ENCODE results near the gene DUSP18. TPM values are rescaled to one million over a fixed set of nuclear protein-coding genes. Genes with fewer than 3 reads are reported as not detected.

Gene DUSP18
- total and polyA plus RNA-seq, 9 of the 15 experiments (the other 6 are each of a cell fraction or from before 2014, with no cell fraction given) = 1.00 to 3.7 (median 1.5) TPM

DNA sequence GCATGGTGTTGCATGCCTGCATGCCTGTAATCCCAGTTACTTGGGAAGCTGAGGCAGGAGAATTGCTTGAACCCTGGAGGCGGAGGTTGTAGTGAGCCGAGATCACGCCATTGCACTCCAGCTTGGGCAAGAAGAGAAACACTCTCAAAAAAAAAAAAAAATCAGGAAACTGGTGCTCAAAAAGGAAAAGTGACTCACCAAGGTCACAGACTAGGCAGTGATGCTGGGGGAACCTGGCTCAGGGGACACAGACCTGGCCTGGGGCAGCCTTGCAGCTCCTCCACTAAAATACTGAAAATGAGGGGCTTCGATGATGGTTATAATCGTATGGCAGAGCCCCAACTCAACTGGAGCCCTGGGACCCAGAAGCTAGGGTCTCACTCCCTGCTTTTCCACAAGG lies 40.2 kb downstream of the DUSP18 start:
- FAIRE-seq = no peak
- no peak for DNase-seq (ENCODE audit: extremely low read depth in 1 of 4, low spot score in 3 of 4)
- Histone ChIP-seq H3K4me1 (replicated peaks in 1 of 2; ENCODE audit: control insufficient read depth in 2 of 2, insufficient read depth in 2 of 2, low read length in 2 of 2) (no peaks in the 10 kb centered on the region; a peak in 1 of 5 replicates), H3K79me2 (ENCODE audit: control insufficient read depth, insufficient read depth, low read length) (no peaks in the 10 kb centered on the region), H4K20me1 (replicated peaks; ENCODE audit: control insufficient read depth, insufficient read depth, low read length) (no peaks in the 10 kb centered on the region), H3K27ac (ENCODE audit: extremely low read depth, low read depth, low read length) (no peak overlapping the region), H3K4me3 (no peak overlapping the region), H3K9me3 (replicated peaks; ENCODE audit: control insufficient read depth, insufficient read depth, low read depth, low read length) (no peaks in the 10 kb centered on the region), H2AFZ (ENCODE audit: low read depth, low read length) (no peak overlapping the region), H3K9me1 (ENCODE audit: control insufficient read depth, insufficient read depth, low read length) (no peaks in the 10 kb centered on the region), H3K36me3 (ENCODE audit: control insufficient read depth, insufficient read depth, low read length) (no peaks in the 10 kb centered on the region), H3K4me2 (ENCODE audit: insufficient read depth, low read length) (no peak overlapping the region), H3K27me3 (ENCODE audit: control insufficient read depth in 2 of 2, insufficient read depth in 2 of 2, low read length in 2 of 2) (no peaks in the 10 kb centered on the region), H3K9ac (ENCODE audit: insufficient read depth in 1 of 2, low read depth in 2 of 2, low read length in 2 of 2) (no peak overlapping the region)
- ATAC-seq = no peak
- TF ChIP-seq, protein P1, sequence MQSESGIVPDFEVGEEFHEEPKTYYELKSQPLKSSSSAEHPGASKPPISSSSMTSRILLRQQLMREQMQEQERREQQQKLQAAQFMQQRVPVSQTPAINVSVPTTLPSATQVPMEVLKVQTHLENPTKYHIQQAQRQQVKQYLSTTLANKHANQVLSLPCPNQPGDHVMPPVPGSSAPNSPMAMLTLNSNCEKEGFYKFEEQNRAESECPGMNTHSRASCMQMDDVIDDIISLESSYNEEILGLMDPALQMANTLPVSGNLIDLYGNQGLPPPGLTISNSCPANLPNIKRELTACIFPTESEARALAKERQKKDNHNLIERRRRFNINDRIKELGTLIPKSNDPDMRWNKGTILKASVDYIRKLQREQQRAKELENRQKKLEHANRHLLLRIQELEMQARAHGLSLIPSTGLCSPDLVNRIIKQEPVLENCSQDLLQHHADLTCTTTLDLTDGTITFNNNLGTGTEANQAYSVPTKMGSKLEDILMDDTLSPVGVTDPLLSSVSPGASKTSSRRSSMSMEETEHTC (IDR thresholded peaks at IDR 0.05) = no peak
- no peak for TF ChIP-seq NFYB (IDR thresholded peaks at IDR 0.05; ENCODE audit: extremely low read depth, insufficient read length)
- TF ChIP-seq, protein P2, sequence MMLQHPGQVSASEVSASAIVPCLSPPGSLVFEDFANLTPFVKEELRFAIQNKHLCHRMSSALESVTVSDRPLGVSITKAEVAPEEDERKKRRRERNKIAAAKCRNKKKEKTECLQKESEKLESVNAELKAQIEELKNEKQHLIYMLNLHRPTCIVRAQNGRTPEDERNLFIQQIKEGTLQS (IDR thresholded peaks at IDR 0.05) = no peak
- TF ChIP-seq, protein P2 (CRISPR knock-in tag; conservative IDR thresholded peaks at IDR 0.05) = no peak
- WGBS (ENCODE audit: insufficient coverage, low coverage, missing lambda C conversion rate) = 42% methylated on average over 3 of the region's 5 CpGs
- ChIA-PET POLR2A (interaction anchor here (1.4 kb wide), 1 partner anchor 10 kb away, joined by 5 read pairs; no protein-coding TSS in a partner anchor), CTCF (ENCODE audit: low intra/inter-chr PET ratio) (no interaction called here)
- intact Hi-C loops (cut with micrococcal nuclease) (no loop called here), in situ Hi-C loops (cut with MboI) (no loop called here)
- no TSS peak for BruUV-seq (replicated peaks)

Data from K562 (cell line).